GM12864 (cell line): Measurements from ENCODE around the gene KCTD2.
"Not testable (repeated sequence)": the region's sequence is repeated elsewhere in the genome, so short reads cannot be mapped to it uniquely, and the experiment has no call there.

Experiments used
- DNase-seq: peaks from one replicate; pipeline ENCODE4 v3.0.0-alpha.2; 2011; ENCODE audit warnings: low read depth
- H3K4me3 ChIP-seq: 2 replicates; pipeline ENCODE4 v1.5.1; 2011; ENCODE audit warnings: mild to moderate bottlenecking, low read depth, low read length, control low read depth
- TF ChIP-seq, protein P1 (sequence below): IDR thresholded peaks from 2 replicates; pipeline ENCODE4 v1.5.1; 2011; ENCODE audit warnings: low read depth, mild to moderate bottlenecking, moderate library complexity, low read length, control low read depth, inconsistent platforms; ENCODE audit errors: missing control alignments

Gene KCTD2

DNA sequence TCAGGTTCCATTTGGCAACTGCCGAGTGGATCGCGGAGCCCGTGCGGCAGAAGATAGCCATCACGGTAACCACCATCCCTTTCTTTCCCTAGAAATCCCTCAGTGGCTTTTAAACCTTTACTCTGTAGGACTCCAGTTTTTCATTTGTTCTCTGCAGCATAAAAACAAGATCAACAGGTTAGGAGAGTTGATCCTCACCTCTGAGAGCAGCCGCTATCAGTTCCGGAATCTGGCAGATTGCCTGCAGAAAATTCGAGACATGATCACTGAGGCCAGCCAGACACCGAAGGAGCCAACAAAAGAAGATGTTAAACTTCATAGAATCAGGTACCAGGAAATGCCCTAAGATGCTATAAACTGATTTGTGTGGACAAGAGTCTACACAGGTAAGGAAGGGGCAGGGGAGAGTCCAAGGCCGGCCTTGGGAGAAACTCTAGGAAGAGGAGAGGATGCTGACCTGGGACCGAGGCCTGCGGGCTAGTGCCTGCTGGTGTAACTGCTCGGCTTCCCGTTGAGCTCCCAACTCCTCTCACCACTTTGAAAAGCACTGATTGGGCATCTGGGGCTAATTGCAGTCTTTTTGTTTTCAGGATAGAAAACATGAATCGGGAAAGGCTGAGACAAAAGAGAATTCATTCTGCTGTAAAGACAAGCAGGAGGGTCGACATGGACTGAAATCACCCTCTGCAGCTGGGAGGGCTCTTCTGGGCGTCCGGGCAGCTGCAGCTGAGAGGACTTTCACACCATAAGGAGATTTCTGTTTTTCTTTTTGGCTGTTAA is 26.5 kb upstream of the KCTD2 start:
- no peak for DNase-seq
- no peak overlapping the region for H3K4me3 ChIP-seq
- TF ChIP-seq, protein P1, sequence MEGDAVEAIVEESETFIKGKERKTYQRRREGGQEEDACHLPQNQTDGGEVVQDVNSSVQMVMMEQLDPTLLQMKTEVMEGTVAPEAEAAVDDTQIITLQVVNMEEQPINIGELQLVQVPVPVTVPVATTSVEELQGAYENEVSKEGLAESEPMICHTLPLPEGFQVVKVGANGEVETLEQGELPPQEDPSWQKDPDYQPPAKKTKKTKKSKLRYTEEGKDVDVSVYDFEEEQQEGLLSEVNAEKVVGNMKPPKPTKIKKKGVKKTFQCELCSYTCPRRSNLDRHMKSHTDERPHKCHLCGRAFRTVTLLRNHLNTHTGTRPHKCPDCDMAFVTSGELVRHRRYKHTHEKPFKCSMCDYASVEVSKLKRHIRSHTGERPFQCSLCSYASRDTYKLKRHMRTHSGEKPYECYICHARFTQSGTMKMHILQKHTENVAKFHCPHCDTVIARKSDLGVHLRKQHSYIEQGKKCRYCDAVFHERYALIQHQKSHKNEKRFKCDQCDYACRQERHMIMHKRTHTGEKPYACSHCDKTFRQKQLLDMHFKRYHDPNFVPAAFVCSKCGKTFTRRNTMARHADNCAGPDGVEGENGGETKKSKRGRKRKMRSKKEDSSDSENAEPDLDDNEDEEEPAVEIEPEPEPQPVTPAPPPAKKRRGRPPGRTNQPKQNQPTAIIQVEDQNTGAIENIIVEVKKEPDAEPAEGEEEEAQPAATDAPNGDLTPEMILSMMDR, result no peak

DNA sequence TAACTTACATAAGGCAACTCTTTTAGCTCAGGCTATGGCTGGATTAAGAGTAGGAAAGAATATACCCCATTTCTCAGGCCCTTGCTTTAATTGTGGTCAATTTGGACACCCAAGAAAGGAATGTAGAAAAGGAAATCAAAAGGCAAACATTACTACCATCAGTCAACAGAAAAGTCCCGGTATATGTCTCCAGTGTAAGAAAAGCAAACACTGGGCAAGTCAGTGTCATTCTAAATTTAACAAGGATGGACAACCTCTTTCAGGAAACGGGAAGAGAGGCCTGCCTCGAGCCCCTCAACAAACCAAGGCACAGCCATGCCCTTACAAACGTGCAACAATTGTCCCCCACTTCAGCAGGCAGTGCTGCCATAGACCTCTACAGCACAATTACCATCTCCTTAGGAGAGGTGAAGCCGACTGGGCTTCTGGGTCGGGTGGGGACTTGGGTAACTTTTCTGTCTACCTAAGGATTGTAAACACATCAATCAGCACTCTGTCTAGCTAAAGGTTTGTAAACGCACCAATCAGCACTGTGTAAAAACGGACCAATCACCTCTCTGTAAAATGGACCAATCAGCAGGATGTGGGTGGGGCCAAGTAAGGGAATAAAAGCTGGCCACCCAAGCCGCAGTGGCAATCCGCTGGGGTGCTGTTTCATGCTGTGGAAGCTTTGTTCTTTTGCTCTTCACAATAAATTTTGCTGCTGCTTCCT is 22.2 kb upstream of the KCTD2 start:
- DNase-seq, result no peak
- H3K4me3 ChIP-seq, result no peak overlapping the region
- TF ChIP-seq, protein P1, result no peak

DNA sequence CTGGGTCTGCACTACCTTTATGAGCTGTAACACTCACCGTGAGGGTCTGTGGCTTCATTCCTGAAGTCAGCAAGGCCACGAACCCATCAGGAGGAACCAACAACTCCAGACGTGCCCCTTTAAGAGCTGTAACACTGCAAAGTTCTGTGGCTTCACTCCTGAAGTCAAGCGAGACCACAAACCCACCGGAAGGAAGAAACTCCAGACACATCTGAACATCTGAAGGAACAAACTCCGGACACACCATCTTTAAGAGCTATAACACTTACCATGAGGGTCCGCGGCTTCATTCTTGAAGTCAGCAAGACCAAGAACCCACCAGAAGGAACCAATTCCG is 21.7 kb upstream of the KCTD2 start:
- H3K4me3 ChIP-seq, DNase-seq: not testable (repeated sequence)

DNA sequence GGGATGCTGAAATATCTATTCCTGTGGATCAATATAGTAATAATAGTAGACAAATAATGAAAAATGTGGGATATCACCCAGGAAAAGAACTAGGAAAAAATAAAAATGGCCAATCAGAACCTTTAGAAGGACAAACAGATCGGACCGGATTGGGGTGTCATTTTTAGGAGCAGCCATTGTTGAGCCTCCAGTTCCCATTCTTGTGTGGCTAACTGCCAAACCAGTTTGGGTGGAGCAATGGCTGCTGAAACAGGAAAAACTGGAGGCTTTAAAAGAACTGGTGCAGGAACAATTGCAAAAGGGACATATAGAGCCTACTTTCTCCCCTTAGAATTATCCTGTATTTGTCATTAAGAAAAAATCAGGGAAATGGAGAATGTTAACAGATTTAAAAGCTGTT is 20.4 kb upstream of the KCTD2 start:
- not testable (repeated sequence) for DNase-seq, H3K4me3 ChIP-seq

DNA sequence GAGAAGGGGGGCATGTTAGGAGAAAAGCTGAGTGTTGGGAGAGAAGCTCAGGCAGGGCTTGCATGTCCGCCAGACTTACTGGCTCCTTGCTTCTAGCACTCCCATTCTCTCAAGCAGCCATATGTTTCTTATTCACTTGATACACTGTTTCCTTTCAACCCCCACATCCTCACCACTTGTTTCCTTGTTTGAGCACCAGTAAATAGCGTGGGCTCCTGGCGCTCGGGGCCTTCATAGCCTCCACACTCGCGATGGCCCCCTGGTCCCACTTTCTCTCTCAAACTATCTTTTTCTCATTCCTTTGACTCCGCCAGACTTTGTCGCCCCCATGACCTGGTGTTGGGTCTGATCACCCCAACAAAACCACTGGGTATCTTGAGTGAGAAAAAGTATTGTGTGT is 16.9 kb upstream of the KCTD2 start:
- no peak overlapping the region for H3K4me3 ChIP-seq

DNA sequence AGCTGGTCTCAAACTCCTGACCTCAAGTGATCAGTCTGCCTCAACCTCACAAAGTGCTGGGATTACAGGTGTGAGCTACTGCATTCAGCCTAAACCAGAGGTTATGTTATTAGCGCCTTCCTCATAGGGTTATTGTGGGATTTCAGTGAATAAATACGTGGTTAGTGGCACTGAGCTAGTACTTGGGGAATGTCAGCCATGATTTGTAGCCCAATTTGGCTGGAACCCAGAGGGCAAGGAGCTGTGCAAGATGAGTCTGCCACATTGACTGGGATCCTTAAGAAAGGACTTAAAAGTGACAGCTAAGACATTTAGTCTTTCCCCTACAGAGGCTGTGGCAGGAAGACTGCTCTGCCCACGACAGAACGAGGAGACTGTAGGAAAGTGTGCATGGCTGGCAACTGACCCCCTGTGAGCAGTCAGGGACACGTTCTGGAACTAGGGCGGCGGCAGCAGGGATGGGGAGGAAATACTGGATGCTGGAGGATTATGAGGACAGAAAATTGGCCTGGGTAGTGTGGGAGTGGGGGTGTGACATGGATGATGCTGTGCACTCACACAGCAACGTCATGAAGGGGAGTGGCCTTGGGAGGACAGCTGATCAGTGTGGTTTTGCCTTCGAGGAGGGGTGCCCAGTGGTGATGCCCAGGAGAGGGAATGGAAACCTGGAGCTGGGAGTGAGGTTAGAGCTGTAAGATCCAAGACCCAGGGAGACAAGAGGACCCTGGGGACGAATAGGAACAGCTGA is 14.9 kb upstream of the KCTD2 start:
- DNase-seq, result no peak
- H3K4me3 ChIP-seq, result peak overlapping the region; percentile 22
- TF ChIP-seq, protein P1, result no peak

More for the DNA sequence above, 16.9 kb upstream of the KCTD2 start:
- TF ChIP-seq, protein P1, result no peak
- DNase-seq, result no peak

DNA sequence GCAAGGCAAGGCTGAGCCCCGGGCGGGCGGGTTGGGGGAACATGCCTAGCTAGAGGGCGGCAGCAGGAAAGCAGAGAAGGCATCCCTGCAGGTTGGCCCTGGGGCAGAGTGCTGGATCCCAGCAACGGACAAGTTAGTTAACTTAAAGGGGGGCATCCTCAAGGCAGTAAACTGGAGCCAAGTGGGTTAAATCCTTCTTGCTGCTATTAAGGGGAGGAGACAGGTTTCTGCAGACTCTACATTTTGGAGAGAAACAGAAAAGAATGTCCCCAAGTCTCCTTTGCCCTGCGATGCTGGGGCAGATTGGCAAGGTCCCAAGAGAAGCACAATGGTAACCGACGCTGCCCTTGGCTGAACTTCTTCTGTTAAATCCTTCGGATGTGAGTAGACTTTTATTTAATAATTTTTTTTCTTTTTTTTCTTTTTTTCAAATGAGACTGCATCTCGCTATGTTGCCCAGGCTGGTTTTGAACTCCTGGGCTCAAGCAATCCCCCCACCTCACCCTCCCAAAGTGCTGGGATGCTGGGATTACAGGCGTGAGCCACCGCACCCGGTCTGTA is 14.2 kb upstream of the KCTD2 start:
- TF ChIP-seq, protein P1, result no peak
- no peak for DNase-seq
- peak overlapping the region; percentile 22 for H3K4me3 ChIP-seq
